Breast epithelium (tissue), 4 donors: ENCODE measurements around the gene PATJ. TPM values are rescaled to one million over a fixed set of nuclear protein-coding genes. Genes with fewer than 3 reads are reported as not detected.
"Not testable (repeated sequence)": the region's sequence is repeated elsewhere in the genome, so short reads cannot be mapped to it uniquely, and the experiment has no call there.

Experiments used
- DNase-seq, 2 donors: peaks; one replicate each; pipeline ENCODE4 v3.0.0-alpha.2; 2019; ENCODE audit warnings: low spot score in 2 of 2
- H3K27ac ChIP-seq, 2 donors: fragments of 200-600 bp; sonication (generic) in 1 of 2; one replicate each; pipeline ENCODE4 v1.5.1; 2016 to 2019; ENCODE audit warnings: mild to moderate bottlenecking in 1 of 2
- H3K27me3 ChIP-seq, 2 donors: fragments of 200-600 bp; sonication (generic) in 1 of 2; one replicate each; pipeline versions ENCODE4 v1.5.1 to v1.6.0; 2017 to 2019; ENCODE audit warnings: control low read depth in 1 of 2, mild to moderate bottlenecking in 1 of 2
- H3K36me3 ChIP-seq: fragments of 200-600 bp; one replicate; pipeline ENCODE4 v1.5.1; 2019
- H3K4me1 ChIP-seq, 2 donors: fragments of 200-600 bp; sonication (generic); one replicate each; pipeline ENCODE4 v1.5.1; 2016 to 2019; ENCODE audit warnings: control low read depth in 1 of 2
- H3K4me3 ChIP-seq, 3 donors: fragments of 200-600 bp; sonication (generic); 1 replicate in 2 of 3; 2 replicates in 1 of 3; pipeline ENCODE4 v1.5.1; 2016 to 2019; ENCODE audit warnings: mild to moderate bottlenecking in 3 of 3, moderate library complexity in 2 of 3
- H3K9me3 ChIP-seq, 2 donors: fragments of 200-600 bp; sonication (generic) in 1 of 2; one replicate each; pipeline ENCODE4 v1.5.1; 2016 to 2019; ENCODE audit warnings: control low read depth in 1 of 2
- CTCF ChIP-seq, 3 donors: fragments of 450-650 bp; IDR thresholded peaks; one replicate each; pipeline ENCODE4 v1.5.1; 2016 to 2017; ENCODE audit warnings: antibody characterized with exemption in 3 of 3, mild to moderate bottlenecking in 3 of 3, moderate library complexity in 3 of 3
- POLR2A ChIP-seq: fragments of 450-650 bp; IDR thresholded peaks from one replicate; pipeline ENCODE4 v1.6.1; 2016; ENCODE audit warnings: antibody characterized with exemption, mild to moderate bottlenecking, moderate library complexity
- POLR2AphosphoS5 ChIP-seq, 3 donors: sonication (generic); formaldehyde crosslinking; IDR thresholded peaks; one replicate each; pipeline ENCODE4 v1.6.1; 2017; ENCODE audit warnings: antibody characterized with exemption in 3 of 3
- intact Hi-C: fragments of 100-400 bp; cut with DNase I; formaldehyde crosslinking; loops from one replicate; pipeline ENCODE4 v1.15.1; 2023; ENCODE audit warnings: low total_unique reads
- total RNA-seq, 3 donors: library from RNA; depleted of rRNA; stranded (reverse); fragments of >200 nt; gene quantifications; one replicate each; pipeline ENCODE4 v1.1.0, GENCODE V29; 2016

The PATJ gene
- total RNA-seq, 3 donors from 2014 or later = 20.8 to 193 (median 129) TPM

GRCh38 chr1:61724506-61724812, 17.8 kb upstream of the PATJ start:
- H3K27me3 ChIP-seq = no peaks in the 10 kb centered on the region
- H3K36me3 ChIP-seq = no peaks in the 10 kb centered on the region
- peak overlapping the region; percentile 93 to 100 (median 98) for H3K4me3 ChIP-seq
- TF ChIP-seq CTCF (IDR thresholded peaks at IDR 0.05) = no peak
- TF ChIP-seq POLR2AphosphoS5 (IDR thresholded peaks at IDR 0.05) = no peak
- TF ChIP-seq POLR2A = no peak
- H3K27ac ChIP-seq = peak overlapping the region; percentile 94 to 96
- no peaks in the 10 kb centered on the region for H3K9me3 ChIP-seq
- intact Hi-C loops = no loop called here
- no peak for DNase-seq
- peaks cover 0 to 9% of the 10 kb centered on the region in 2 donors for H3K4me1 ChIP-seq

GRCh38 chr1:61724813-61725694, 17.2 kb upstream of the PATJ start, which contains the start of gene TM2D1:
Gene TM2D1, minus strand, starts transcription at chr1:61725141. Its CDS starts 21 bp downstream, at chr1:61725120.
- Histone ChIP-seq H3K27ac (peak within 1 kb of the TSS; percentile 94 to 96), H3K4me1 (peaks cover 0 to 9% of the 10 kb centered on the region in 2 donors), H3K27me3 (no peaks in the 10 kb centered on the region), H3K9me3 (no peaks in the 10 kb centered on the region), H3K36me3 (no peaks in the 10 kb centered on the region), H3K4me3 (peak within 1 kb of the TSS; percentile 93 to 100 (median 98))
- DNase-seq = peak; percentile 83 to 84
- peak; percentile 87 for TF ChIP-seq POLR2A
- no peak for TF ChIP-seq CTCF (IDR thresholded peaks at IDR 0.05)
- TF ChIP-seq POLR2AphosphoS5 (IDR thresholded peaks at IDR 0.05) = peak; percentile 97 to 98 (median 98)
- intact Hi-C loops = no loop called here

GRCh38 chr1:61727544-61727943, 14.7 kb upstream of the PATJ start:
- no peaks in the 10 kb centered on the region for H3K9me3 ChIP-seq
- peaks cover 0 to 9% of the 10 kb centered on the region in 2 donors for H3K4me1 ChIP-seq
- no peaks in the 10 kb centered on the region for H3K27me3 ChIP-seq
- no peak overlapping the region for H3K4me3 ChIP-seq
- TF ChIP-seq POLR2AphosphoS5 (IDR thresholded peaks at IDR 0.05) = no peak
- TF ChIP-seq CTCF (IDR thresholded peaks at IDR 0.05) = no peak
- TF ChIP-seq POLR2A = no peak
- H3K36me3 ChIP-seq = no peaks in the 10 kb centered on the region
- no peak overlapping the region for H3K27ac ChIP-seq
- DNase-seq = no peak
- intact Hi-C loops = no loop called here

- H3K9me3 ChIP-seq, intact Hi-C loops, H3K27me3 ChIP-seq, H3K4me3 ChIP-seq, H3K4me1 ChIP-seq, H3K36me3 ChIP-seq, DNase-seq, H3K27ac ChIP-seq: not testable (repeated sequence)
Measured at GRCh38 chr1:61730679-61731078, 11.6 kb upstream of the PATJ start.

- Histone ChIP-seq H3K27ac (no peak overlapping the region), H3K9me3 (no peaks in the 10 kb centered on the region), H3K4me1 (no peaks in the 10 kb centered on the region), H3K4me3 (no peak overlapping the region), H3K27me3 (no peaks in the 10 kb centered on the region), H3K36me3 (no peaks in the 10 kb centered on the region)
- DNase-seq = no peak
- intact Hi-C loops = no loop called here
- TF ChIP-seq POLR2A = no peak
- no peak for TF ChIP-seq POLR2AphosphoS5 (IDR thresholded peaks at IDR 0.05)
- no peak for TF ChIP-seq CTCF (IDR thresholded peaks at IDR 0.05)
Measured at GRCh38 chr1:61732726-61733125, 9.6 kb upstream of the PATJ start.
